GM19452 (cell line): ENCODE results near the gene TMEM82.

Experiments
- ATAC-seq: cut with Tn5 transposase; IDR thresholded peaks from one replicate; pipeline ENCODE4 v1.9.1; 2021; ENCODE audit not compliant: unreplicated experiment

Gene TMEM82

GRCh38 chr1:15755646-15756040 lies 13.3 kb downstream of the TMEM82 start:
- no peak for ATAC-seq

- ATAC-seq, result no peak
Observed at GRCh38 chr1:15756143-15757015, 14.1 kb downstream of the TMEM82 start.

GRCh38 chr1:15757016-15757543 lies 14.8 kb downstream of the TMEM82 start:
- ATAC-seq, result no peak

GRCh38 chr1:15757575-15758342 lies 15.5 kb downstream of the TMEM82 start:
- ATAC-seq, result no peak

GRCh38 chr1:15758343-15758931 lies 16.1 kb downstream of the TMEM82 start, which contains the start of gene FBLIM1:
Gene FBLIM1, plus strand, starts transcription at chr1:15758795. Its CDS starts 6,189 bp downstream, at chr1:15764984.
- ATAC-seq, result no peak

- no peak for ATAC-seq
Observed at GRCh38 chr1:15758953-15759661, 16.8 kb downstream of the TMEM82 start.

GRCh38 chr1:15760520-15761211 lies 18.4 kb downstream of the TMEM82 start:
- ATAC-seq, result no peak

- no peak for ATAC-seq
Observed at GRCh38 chr1:15761366-15762128, 19.2 kb downstream of the TMEM82 start.

GRCh38 chr1:15762546-15762945 lies 20.2 kb downstream of the TMEM82 start:
- ATAC-seq, result no peak

GRCh38 chr1:15764269-15764764 lies 22.0 kb downstream of the TMEM82 start:
- ATAC-seq, result no peak

- ATAC-seq, result no peak
Observed at GRCh38 chr1:15764890-15765289, 22.6 kb downstream of the TMEM82 start.

GRCh38 chr1:15765495-15766194 lies 23.3 kb downstream of the TMEM82 start:
- no peak for ATAC-seq

GRCh38 chr1:15767941-15768340 lies 25.6 kb downstream of the TMEM82 start:
- no peak for ATAC-seq

GRCh38 chr1:15768388-15768787 lies 26.1 kb downstream of the TMEM82 start:
- ATAC-seq, result no peak

- no peak for ATAC-seq
Observed at GRCh38 chr1:15770313-15770962, 28.1 kb downstream of the TMEM82 start.

- no peak for ATAC-seq
Observed at GRCh38 chr1:15771836-15772515, 29.7 kb downstream of the TMEM82 start.

- no peak for ATAC-seq
Observed at GRCh38 chr1:15775706-15776105, 33.4 kb downstream of the TMEM82 start.
